Gastroesophageal sphincter (tissue), 4 donors: ENCODE measurements around the gene ARHGAP42. TPM values are rescaled to one million over a fixed set of nuclear protein-coding genes. Genes with fewer than 3 reads are reported as not detected.

Experiments used
- ATAC-seq: fragments of 150-250 bp; one replicate; pipeline ENCODE4 v1.9.1; 2016; ENCODE audit warnings: mild to moderate bottlenecking, moderate library complexity
- H3K27ac ChIP-seq, 4 donors: fragments of 200-600 bp; sonication (generic) in 3 of 4; 1 replicate in 3 of 4; 2 replicates in 1 of 4; pipeline ENCODE4 v1.5.1; 2016 to 2019
- H3K27me3 ChIP-seq: fragments of 200-600 bp; sonication (generic); one replicate; pipeline ENCODE4 v1.5.1; 2019
- H3K36me3 ChIP-seq, 2 donors: fragments of 200-600 bp; sonication (generic); one replicate each; pipeline ENCODE4 v1.5.1; 2019; ENCODE audit warnings: control low read depth in 1 of 2
- H3K4me1 ChIP-seq, 3 donors: fragments of 200-600 bp; sonication (generic); 1 replicate in 2 of 3; 2 replicates in 1 of 3; pipeline ENCODE4 v1.5.1; 2016 to 2019; ENCODE audit warnings: control low read depth in 2 of 3
- H3K4me3 ChIP-seq, 2 donors: fragments of 200-600 bp; sonication (generic); one replicate each; pipeline ENCODE4 v1.5.1; 2019; ENCODE audit warnings: mild to moderate bottlenecking in 1 of 2, moderate library complexity in 1 of 2
- H3K9me3 ChIP-seq, 3 donors: fragments of 200-600 bp; sonication (generic); one replicate each; pipeline ENCODE4 v1.5.1; 2017 to 2019; ENCODE audit warnings: control low read depth in 2 of 3
- CTCF ChIP-seq, 4 experiments: fragments of 200-600 bp in 2 of 4; fragments of 450-650 bp in 2 of 4; sonication (generic) in 1 of 4; IDR thresholded peaks; one replicate each; pipeline ENCODE4 v1.5.1; 2017 to 2019; ENCODE audit warnings: antibody characterized with exemption in 4 of 4, mild to moderate bottlenecking in 2 of 4, moderate library complexity in 2 of 4
- EP300 ChIP-seq: sonication (generic); formaldehyde crosslinking; IDR thresholded peaks from one replicate; pipeline ENCODE4 v1.6.1; 2017; ENCODE audit warnings: antibody characterized with exemption, mild to moderate bottlenecking
- POLR2A ChIP-seq, 2 donors: fragments of 450-650 bp; IDR thresholded peaks; one replicate each; pipeline ENCODE4 v1.6.1; 2017; ENCODE audit warnings: antibody characterized with exemption in 2 of 2, mild to moderate bottlenecking in 2 of 2, moderate library complexity in 1 of 2
- POLR2AphosphoS5 ChIP-seq: sonication (generic); formaldehyde crosslinking; IDR thresholded peaks from one replicate; pipeline ENCODE4 v1.6.1; 2017; ENCODE audit warnings: antibody characterized with exemption
- WGBS, 2 donors: methylation state at CpG; one replicate each; pipeline ENCODE4 v1.1.5; 2018; ENCODE audit warnings: low coverage in 1 of 2; 5-methylcytosine and 5-hydroxymethylcytosine counted together
- total RNA-seq, 4 donors: library from RNA; depleted of rRNA; stranded (reverse); fragments of >200 nt; gene quantifications; one replicate each; pipeline ENCODE4 v1.1.0, GENCODE V29; 2016

The ARHGAP42 gene
- total RNA-seq, 4 donors from 2014 or later = 6.3 to 29.1 (median 9.9) TPM

GRCh38 chr11:100735949-100736675, 49.0 kb downstream of the ARHGAP42 start:
- peaks cover 0 to 31% (median 0%) of the 10 kb centered on the region in 3 donors for H3K4me1 ChIP-seq
- H3K36me3 ChIP-seq = no peaks in the 10 kb centered on the region
- ATAC-seq = no peak
- no peak overlapping the region for H3K27ac ChIP-seq
- TF ChIP-seq EP300 = no peak
- no peak for TF ChIP-seq POLR2A (IDR thresholded peaks at IDR 0.05)
- TF ChIP-seq POLR2AphosphoS5 = no peak
- no peak for TF ChIP-seq CTCF (IDR thresholded peaks at IDR 0.05)
- H3K4me3 ChIP-seq = no peak overlapping the region
- H3K27me3 ChIP-seq = no peaks in the 10 kb centered on the region
- WGBS, 2 donors = 64 to 78% methylated on average over 2 to 5 of the region's 5 CpGs
- H3K9me3 ChIP-seq = no peaks in the 10 kb centered on the region

GRCh38 chr11:100738701-100739270, 51.7 kb downstream of the ARHGAP42 start:
- WGBS, 2 donors = 17 to 29% methylated on average over 2 of the region's 2 CpGs
- no peak overlapping the region for H3K4me3 ChIP-seq
- H3K36me3 ChIP-seq = no peaks in the 10 kb centered on the region
- no peaks in the 10 kb centered on the region for H3K9me3 ChIP-seq
- peaks cover 0 to 34% (median 0%) of the 10 kb centered on the region in 3 donors for H3K4me1 ChIP-seq
- H3K27me3 ChIP-seq = no peaks in the 10 kb centered on the region
- ATAC-seq = no peak
- TF ChIP-seq POLR2AphosphoS5 (no peak), POLR2A (IDR thresholded peaks at IDR 0.05) (no peak), EP300 (no peak), CTCF (IDR thresholded peaks at IDR 0.05) (no peak)
- no peak overlapping the region for H3K27ac ChIP-seq

- Histone ChIP-seq H3K27ac (no peak overlapping the region), H3K4me1 (peaks cover 0 to 34% (median 0%) of the 10 kb centered on the region in 3 donors), H3K4me3 (no peak overlapping the region), H3K9me3 (no peaks in the 10 kb centered on the region), H3K27me3 (no peaks in the 10 kb centered on the region), H3K36me3 (no peaks in the 10 kb centered on the region)
- 47 to 60% methylated on average over 3 of the region's 3 CpGs for WGBS, 2 donors
- no peak for ATAC-seq
- TF ChIP-seq POLR2A (IDR thresholded peaks at IDR 0.05) (no peak), POLR2AphosphoS5 (no peak), CTCF (IDR thresholded peaks at IDR 0.05) (no peak), EP300 (no peak)
These were observed 52.6 kb downstream of the ARHGAP42 start for GRCh38 chr11:100739666-100740065.

GRCh38 chr11:100740440-100740839, 53.4 kb downstream of the ARHGAP42 start:
- Histone ChIP-seq H3K9me3 (no peaks in the 10 kb centered on the region), H3K36me3 (no peaks in the 10 kb centered on the region), H3K4me1 (peaks cover 0 to 34% (median 0%) of the 10 kb centered on the region in 3 donors), H3K4me3 (no peak overlapping the region), H3K27ac (no peak overlapping the region), H3K27me3 (no peaks in the 10 kb centered on the region)
- no peak for ATAC-seq
- WGBS, 2 donors = 40 to 55% methylated on average over 1 to 2 of the region's 2 CpGs
- no peak for TF ChIP-seq POLR2AphosphoS5
- TF ChIP-seq POLR2A (IDR thresholded peaks at IDR 0.05) = no peak
- no peak for TF ChIP-seq CTCF (IDR thresholded peaks at IDR 0.05)
- no peak for TF ChIP-seq EP300
